ENCODE data around the gene CDKAL1.

DNA sequence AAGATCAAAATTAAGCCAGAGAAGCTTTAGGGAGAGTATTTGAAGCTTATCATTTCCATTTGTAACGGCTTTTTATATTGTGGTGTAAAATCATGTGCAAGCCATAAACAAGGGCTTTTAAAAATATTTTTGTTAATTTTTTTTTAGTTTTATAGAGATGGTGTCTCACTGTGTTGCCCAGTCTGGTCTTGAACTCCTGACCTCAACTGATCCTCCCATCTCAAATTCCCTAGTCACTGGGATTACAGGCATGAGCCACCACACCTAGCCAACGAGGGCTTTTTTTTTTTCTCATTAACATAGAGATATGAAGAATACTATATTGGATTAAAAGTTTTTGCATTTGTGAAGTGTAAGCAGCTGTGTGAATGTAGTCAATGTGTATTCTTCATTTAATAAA, 29.1 kb downstream of the CDKAL1 start:
- TF ChIP-seq ZFP3 (CRISPR knock-in tag; IDR thresholded peaks at IDR 0.05) = no peak
- TF ChIP-seq, protein P1, sequence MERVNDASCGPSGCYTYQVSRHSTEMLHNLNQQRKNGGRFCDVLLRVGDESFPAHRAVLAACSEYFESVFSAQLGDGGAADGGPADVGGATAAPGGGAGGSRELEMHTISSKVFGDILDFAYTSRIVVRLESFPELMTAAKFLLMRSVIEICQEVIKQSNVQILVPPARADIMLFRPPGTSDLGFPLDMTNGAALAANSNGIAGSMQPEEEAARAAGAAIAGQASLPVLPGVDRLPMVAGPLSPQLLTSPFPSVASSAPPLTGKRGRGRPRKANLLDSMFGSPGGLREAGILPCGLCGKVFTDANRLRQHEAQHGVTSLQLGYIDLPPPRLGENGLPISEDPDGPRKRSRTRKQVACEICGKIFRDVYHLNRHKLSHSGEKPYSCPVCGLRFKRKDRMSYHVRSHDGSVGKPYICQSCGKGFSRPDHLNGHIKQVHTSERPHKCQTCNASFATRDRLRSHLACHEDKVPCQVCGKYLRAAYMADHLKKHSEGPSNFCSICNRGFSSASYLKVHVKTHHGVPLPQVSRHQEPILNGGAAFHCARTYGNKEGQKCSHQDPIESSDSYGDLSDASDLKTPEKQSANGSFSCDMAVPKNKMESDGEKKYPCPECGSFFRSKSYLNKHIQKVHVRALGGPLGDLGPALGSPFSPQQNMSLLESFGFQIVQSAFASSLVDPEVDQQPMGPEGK (CRISPR knock-in tag; IDR thresholded peaks at IDR 0.05; ENCODE audit: borderline replicate concordance) = no peak
- TF ChIP-seq ARNTL (CRISPR knock-in tag; IDR thresholded peaks at IDR 0.05; ENCODE audit: borderline replicate concordance, low read depth) = no peak
- TF ChIP-seq ZNF565 (CRISPR knock-in tag; conservative IDR thresholded peaks at IDR 0.05; ENCODE audit: low read depth) = no peak
- no peak for TF ChIP-seq PPARA (CRISPR knock-in tag; IDR thresholded peaks at IDR 0.05; ENCODE audit: borderline replicate concordance)
- TF ChIP-seq, protein P2, sequence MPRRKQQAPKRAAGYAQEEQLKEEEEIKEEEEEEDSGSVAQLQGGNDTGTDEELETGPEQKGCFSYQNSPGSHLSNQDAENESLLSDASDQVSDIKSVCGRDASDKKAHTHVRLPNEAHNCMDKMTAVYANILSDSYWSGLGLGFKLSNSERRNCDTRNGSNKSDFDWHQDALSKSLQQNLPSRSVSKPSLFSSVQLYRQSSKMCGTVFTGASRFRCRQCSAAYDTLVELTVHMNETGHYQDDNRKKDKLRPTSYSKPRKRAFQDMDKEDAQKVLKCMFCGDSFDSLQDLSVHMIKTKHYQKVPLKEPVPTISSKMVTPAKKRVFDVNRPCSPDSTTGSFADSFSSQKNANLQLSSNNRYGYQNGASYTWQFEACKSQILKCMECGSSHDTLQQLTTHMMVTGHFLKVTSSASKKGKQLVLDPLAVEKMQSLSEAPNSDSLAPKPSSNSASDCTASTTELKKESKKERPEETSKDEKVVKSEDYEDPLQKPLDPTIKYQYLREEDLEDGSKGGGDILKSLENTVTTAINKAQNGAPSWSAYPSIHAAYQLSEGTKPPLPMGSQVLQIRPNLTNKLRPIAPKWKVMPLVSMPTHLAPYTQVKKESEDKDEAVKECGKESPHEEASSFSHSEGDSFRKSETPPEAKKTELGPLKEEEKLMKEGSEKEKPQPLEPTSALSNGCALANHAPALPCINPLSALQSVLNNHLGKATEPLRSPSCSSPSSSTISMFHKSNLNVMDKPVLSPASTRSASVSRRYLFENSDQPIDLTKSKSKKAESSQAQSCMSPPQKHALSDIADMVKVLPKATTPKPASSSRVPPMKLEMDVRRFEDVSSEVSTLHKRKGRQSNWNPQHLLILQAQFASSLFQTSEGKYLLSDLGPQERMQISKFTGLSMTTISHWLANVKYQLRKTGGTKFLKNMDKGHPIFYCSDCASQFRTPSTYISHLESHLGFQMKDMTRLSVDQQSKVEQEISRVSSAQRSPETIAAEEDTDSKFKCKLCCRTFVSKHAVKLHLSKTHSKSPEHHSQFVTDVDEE (CRISPR knock-in tag; IDR thresholded peaks at IDR 0.05) = no peak
- no peak for TF ChIP-seq ZFP30 (CRISPR knock-in tag; IDR thresholded peaks at IDR 0.05)
- no peak for TF ChIP-seq ESRRG (CRISPR knock-in tag; IDR thresholded peaks at IDR 0.05)
- no peak for TF ChIP-seq GLIS3 (CRISPR knock-in tag; IDR thresholded peaks at IDR 0.05)

Data from SK-N-SH treated with all-trans-retinoic acid at 6 μM for 48 hours (cell line).